VCaP (cell line): ENCODE measurements around the gene RFESD.

Source experiments
- H3K27ac ChIP-seq: fragments of 450-650 bp; 2 replicates; pipeline ENCODE4 v1.5.1; 2017
- CTCF ChIP-seq: fragments of 450-650 bp; conservative IDR thresholded peaks from 2 replicates; pipeline ENCODE4 v1.5.1; 2017; ENCODE audit warnings: mild to moderate bottlenecking, moderate library complexity

RFESD gene

GRCh38 chr5:95641741-95642220 is 4.8 kb upstream of the RFESD start:
- peak overlapping the region; percentile 69 for H3K27ac ChIP-seq
- no peak for TF ChIP-seq CTCF

- TF ChIP-seq CTCF, result no peak
- H3K27ac ChIP-seq, result peak overlapping the region; percentile 69
Measured at GRCh38 chr5:95643152-95643551, 3.4 kb upstream of the RFESD start.

- TF ChIP-seq CTCF, result peak; percentile 97
- peak overlapping the region; percentile 69 for H3K27ac ChIP-seq
Measured at GRCh38 chr5:95644351-95645042, 2.1 kb upstream of the RFESD start.

GRCh38 chr5:95646226-95646568 is 380 bp upstream of the RFESD start:
- H3K27ac ChIP-seq, result peak overlapping the region; percentile 83

GRCh38 chr5:95647886-95648860 is 1.6 kb downstream of the RFESD start:
- no peak for TF ChIP-seq CTCF
- H3K27ac ChIP-seq, result peak overlapping the region; percentile 83

- no peak for TF ChIP-seq CTCF
- peak overlapping the region; percentile 83 for H3K27ac ChIP-seq
Measured at GRCh38 chr5:95649274-95649673, 2.7 kb downstream of the RFESD start.

- H3K27ac ChIP-seq, result peak overlapping the region; percentile 83
- no peak for TF ChIP-seq CTCF
Measured at GRCh38 chr5:95649842-95650620, 3.5 kb downstream of the RFESD start.
